Measurements from ENCODE around the gene TMEM131L. TPM values are rescaled to one million over a fixed set of nuclear protein-coding genes. Genes with fewer than 3 reads are reported as not detected.

Gene TMEM131L
- total RNA-seq, 1 donor from 2014 or later = 60.2 TPM

- Mint-ChIP-seq H3K9me3 (ENCODE audit: unreplicated experiment) (peaks cover 5% of the 10 kb centered on the region), H3K27me3 (ENCODE audit: unreplicated experiment) (peaks cover 2% of the 10 kb centered on the region), H3K4me1 (ENCODE audit: low read depth, unreplicated experiment) (no peaks in the 10 kb centered on the region), H3K36me3 (ENCODE audit: unreplicated experiment) (peaks cover 9% of the 10 kb centered on the region), H3K4me3 (ENCODE audit: unreplicated experiment) (no peak overlapping the region), H3K27ac (ENCODE audit: unreplicated experiment) (no peak overlapping the region)
- DNase-seq = no peak
- TF ChIP-seq CTCF (IDR thresholded peaks at IDR 0.05; ENCODE audit: partially characterized antibody, unreplicated experiment) = no peak
Measured at GRCh38 chr4:153629776-153630175, 163.6 kb downstream of the TMEM131L start.

GRCh38 chr4:153634738-153635353 lies 168.7 kb downstream of the TMEM131L start:
- DNase-seq = no peak
- Mint-ChIP-seq H3K27ac (ENCODE audit: unreplicated experiment) (no peak overlapping the region), H3K4me3 (ENCODE audit: unreplicated experiment) (no peak overlapping the region), H3K27me3 (ENCODE audit: unreplicated experiment) (peaks cover 3% of the 10 kb centered on the region), H3K36me3 (ENCODE audit: unreplicated experiment) (peaks cover 13% of the 10 kb centered on the region), H3K4me1 (ENCODE audit: low read depth, unreplicated experiment) (no peaks in the 10 kb centered on the region), H3K9me3 (ENCODE audit: unreplicated experiment) (peaks cover 9% of the 10 kb centered on the region)
- peak; percentile 82 for TF ChIP-seq CTCF (IDR thresholded peaks at IDR 0.05; ENCODE audit: partially characterized antibody, unreplicated experiment)

GRCh38 chr4:153635846-153636245 lies 169.7 kb downstream of the TMEM131L start:
- no peak for TF ChIP-seq CTCF (IDR thresholded peaks at IDR 0.05; ENCODE audit: partially characterized antibody, unreplicated experiment)
- Mint-ChIP-seq H3K27ac (ENCODE audit: unreplicated experiment) (no peak overlapping the region), H3K36me3 (ENCODE audit: unreplicated experiment) (peaks cover 7% of the 10 kb centered on the region), H3K9me3 (ENCODE audit: unreplicated experiment) (peaks cover 11% of the 10 kb centered on the region), H3K4me3 (ENCODE audit: unreplicated experiment) (no peak overlapping the region), H3K4me1 (ENCODE audit: low read depth, unreplicated experiment) (no peaks in the 10 kb centered on the region), H3K27me3 (ENCODE audit: unreplicated experiment) (peaks cover 2% of the 10 kb centered on the region)
- DNase-seq = no peak

GRCh38 chr4:153637201-153637600 lies 171.0 kb downstream of the TMEM131L start:
- H3K36me3 Mint-ChIP-seq (ENCODE audit: unreplicated experiment) = peaks cover 4% of the 10 kb centered on the region
- H3K9me3 Mint-ChIP-seq (ENCODE audit: unreplicated experiment) = peaks cover 11% of the 10 kb centered on the region
- peaks cover 2% of the 10 kb centered on the region for H3K27me3 Mint-ChIP-seq (ENCODE audit: unreplicated experiment)
- no peak for TF ChIP-seq CTCF (IDR thresholded peaks at IDR 0.05; ENCODE audit: partially characterized antibody, unreplicated experiment)
- no peak for DNase-seq
- no peak overlapping the region for H3K4me3 Mint-ChIP-seq (ENCODE audit: unreplicated experiment)
- no peak overlapping the region for H3K27ac Mint-ChIP-seq (ENCODE audit: unreplicated experiment)
- no peaks in the 10 kb centered on the region for H3K4me1 Mint-ChIP-seq (ENCODE audit: low read depth, unreplicated experiment)

- no peak for DNase-seq
- Mint-ChIP-seq H3K9me3 (ENCODE audit: unreplicated experiment) (peaks cover 8% of the 10 kb centered on the region), H3K4me1 (ENCODE audit: low read depth, unreplicated experiment) (no peaks in the 10 kb centered on the region), H3K27me3 (ENCODE audit: unreplicated experiment) (peaks cover 2% of the 10 kb centered on the region), H3K4me3 (ENCODE audit: unreplicated experiment) (no peak overlapping the region), H3K27ac (ENCODE audit: unreplicated experiment) (no peak overlapping the region), H3K36me3 (ENCODE audit: unreplicated experiment) (peaks cover 4% of the 10 kb centered on the region)
- no peak for TF ChIP-seq CTCF (IDR thresholded peaks at IDR 0.05; ENCODE audit: partially characterized antibody, unreplicated experiment)
Measured at GRCh38 chr4:153638011-153638410, 171.9 kb downstream of the TMEM131L start.
